ENCODE measurements around the gene PDE9A.

The PDE9A gene

GRCh38 chr21:42649122-42650032 is 4.0 kb upstream of the PDE9A start:
- H3K4me3 ChIP-seq (ENCODE audit: low read depth, low read length) = no peak overlapping the region
- TF ChIP-seq CTCF (IDR thresholded peaks at IDR 0.05; ENCODE audit: low read depth, low read length, missing control alignments) = no peak
- DNase-seq (ENCODE audit: low read depth) = no peak
- in situ Hi-C loops (cut with HindIII; ENCODE audit: low sequenced_read_pairs) = no loop called here

- DNase-seq (ENCODE audit: low read depth) = no peak
- TF ChIP-seq CTCF (IDR thresholded peaks at IDR 0.05; ENCODE audit: low read depth, low read length, missing control alignments) = no peak
- in situ Hi-C loops (cut with HindIII; ENCODE audit: low sequenced_read_pairs) = no loop called here
- no peak overlapping the region for H3K4me3 ChIP-seq (ENCODE audit: low read depth, low read length)
These were observed 3.4 kb upstream of the PDE9A start for GRCh38 chr21:42650033-42650370.

- in situ Hi-C loops (cut with HindIII; ENCODE audit: low sequenced_read_pairs) = no loop called here
- DNase-seq (ENCODE audit: low read depth) = no peak
- H3K4me3 ChIP-seq (ENCODE audit: low read depth, low read length) = no peak overlapping the region
- TF ChIP-seq CTCF (IDR thresholded peaks at IDR 0.05; ENCODE audit: low read depth, low read length, missing control alignments) = no peak
These were observed 2.7 kb upstream of the PDE9A start for GRCh38 chr21:42650441-42651421.

GRCh38 chr21:42651515-42652401 is 1.7 kb upstream of the PDE9A start:
- TF ChIP-seq CTCF (IDR thresholded peaks at IDR 0.05; ENCODE audit: low read depth, low read length, missing control alignments) = no peak
- in situ Hi-C loops (cut with HindIII; ENCODE audit: low sequenced_read_pairs) = no loop called here
- no peak for DNase-seq (ENCODE audit: low read depth)
- no peak overlapping the region for H3K4me3 ChIP-seq (ENCODE audit: low read depth, low read length)

- TF ChIP-seq CTCF (IDR thresholded peaks at IDR 0.05; ENCODE audit: low read depth, low read length, missing control alignments) = peak; percentile 42
- in situ Hi-C loops (cut with HindIII; ENCODE audit: low sequenced_read_pairs) = no loop called here
- H3K4me3 ChIP-seq (ENCODE audit: low read depth, low read length) = peak overlapping the region; percentile 4
- DNase-seq (ENCODE audit: low read depth) = no peak
These were observed 742 bp upstream of the PDE9A start for GRCh38 chr21:42652527-42653230.

Measured in astrocyte of the cerebellum (primary cell).